Fibroblast of lung (primary cell): ENCODE data around the gene KPNA1. TPM values are rescaled to one million over a fixed set of nuclear protein-coding genes. Genes with fewer than 3 reads are reported as not detected.

Experiments
- DNase-seq, 2 donors: peaks; one replicate each; pipeline versions ENCODE4 v3.0.0 to v3.0.0-alpha.2; 2010; ENCODE audit warnings: low read depth in 2 of 2
- H2AFZ ChIP-seq: 2 replicates; pipeline ENCODE4 v1.5.1; 2012; ENCODE audit warnings: low read length, control low read depth, inconsistent platforms
- H3K27ac ChIP-seq: 2 replicates; pipeline ENCODE4 v1.5.1; 2011; ENCODE audit warnings: low read length, control low read depth; ENCODE audit not compliant: insufficient read depth
- H3K27me3 ChIP-seq: 2 replicates; pipeline ENCODE4 v1.5.1; 2011; ENCODE audit warnings: mild to moderate bottlenecking, low read length; ENCODE audit not compliant: control insufficient read depth, insufficient read depth
- H3K36me3 ChIP-seq: 2 replicates; pipeline ENCODE4 v1.5.1; 2011; ENCODE audit warnings: low read length; ENCODE audit not compliant: control insufficient read depth, insufficient read depth
- H3K4me1 ChIP-seq: 2 replicates; pipeline ENCODE4 v1.5.1; 2011; ENCODE audit warnings: low read length; ENCODE audit not compliant: control insufficient read depth, insufficient read depth; ENCODE audit errors: extremely low read depth
- H3K4me2 ChIP-seq: 2 replicates; pipeline ENCODE4 v1.5.1; 2011; ENCODE audit warnings: low read length, control low read depth; ENCODE audit not compliant: insufficient read depth; ENCODE audit errors: extremely low read depth
- H3K4me3 ChIP-seq, 4 experiments: fragments of 200-600 bp in 1 of 4; sonication (generic) in 1 of 4; replicated peaks in 1 of 4; 2 replicates each; pipeline ENCODE4 v1.5.1; 2011 to 2016; ENCODE audit warnings: low read length in 4 of 4, low read depth in 3 of 4, mild to moderate bottlenecking in 3 of 4, control low read depth in 2 of 4, inconsistent platforms in 1 of 4, mixed read lengths in 1 of 4; ENCODE audit not compliant: insufficient read depth in 1 of 4; ENCODE audit errors: control extremely low read depth in 1 of 4
- H3K79me2 ChIP-seq: 2 replicates; pipeline ENCODE4 v1.5.1; 2012; ENCODE audit warnings: mild to moderate bottlenecking, low read length, inconsistent platforms; ENCODE audit not compliant: control insufficient read depth, insufficient read depth
- H3K9ac ChIP-seq: 2 replicates; pipeline ENCODE4 v1.5.1; 2011; ENCODE audit warnings: mild to moderate bottlenecking, low read length, control low read depth; ENCODE audit not compliant: insufficient read depth
- H3K9me3 ChIP-seq: 2 replicates; pipeline ENCODE4 v1.5.1; 2012; ENCODE audit warnings: low read depth, low read length; ENCODE audit not compliant: control insufficient read depth, insufficient read depth
- H4K20me1 ChIP-seq: 2 replicates; pipeline ENCODE4 v1.5.1; 2011; ENCODE audit warnings: low read length; ENCODE audit not compliant: control insufficient read depth, insufficient read depth; ENCODE audit errors: extremely low read depth
- CTCF ChIP-seq, 2 donors: IDR thresholded peaks in 1 of 2; conservative IDR thresholded peaks in 1 of 2; 1 replicate in 1 of 2; 2 replicates in 1 of 2; pipeline ENCODE4 v1.5.1; 2011 to 2012; ENCODE audit warnings: low read length in 2 of 2, control low read depth in 1 of 2, inconsistent platforms in 1 of 2, low read depth in 1 of 2, mild to moderate bottlenecking in 1 of 2
- EZH2 ChIP-seq: IDR thresholded peaks from 2 replicates; pipeline ENCODE4 v1.5.1; 2012; ENCODE audit warnings: low read length, control low read depth, mild to moderate bottlenecking; ENCODE audit errors: missing control alignments
- polyA plus RNA-seq, 2 donors: library from polyadenylated mRNA; depleted of rRNA in 1 of 2; stranded (reverse) in 1 of 2; unstranded in 1 of 2; fragments of >200 nt; gene quantifications; 2 replicates each; pipeline ENCODE4 v1.2.1, GENCODE V29; 2011 to 2012; ENCODE audit warnings: missing spikeins in 1 of 2
- total RNA-seq: library from RNA; depleted of rRNA; stranded (reverse); fragments of >200 nt; gene quantifications from 2 replicates; pipeline ENCODE4 v1.2.1, GENCODE V29; 2014

KPNA1 gene
- total and polyA plus RNA-seq, 2 donors (not counting 1 experiment from before 2014, with no cell fraction given): 23.9 to 56.0 TPM

- Histone ChIP-seq H3K4me3 (no peak overlapping the region), H3K36me3 (no peaks in the 10 kb centered on the region), H3K27ac (no peak overlapping the region), H4K20me1 (no peaks in the 10 kb centered on the region), H3K79me2 (peaks cover 50% of the 10 kb centered on the region), H3K9me3 (no peaks in the 10 kb centered on the region), H3K4me1 (no peaks in the 10 kb centered on the region), H3K4me2 (no peak overlapping the region), H3K9ac (no peak overlapping the region), H3K27me3 (no peaks in the 10 kb centered on the region), H2AFZ (no peak overlapping the region)
- TF ChIP-seq EZH2 (no peak), CTCF (conservative IDR thresholded peaks at IDR 0.05 in 1 of 2, IDR thresholded peaks at IDR 0.05 in 1 of 2; ENCODE audit: low read depth in 1 of 2, low read length in 2 of 2) (no peak)
- no peak for DNase-seq
Measured at GRCh38 chr3:122468896-122469533, 45.7 kb downstream of the KPNA1 start.

- peaks cover 29% of the 10 kb centered on the region for H3K79me2 ChIP-seq
- no peak overlapping the region for H2AFZ ChIP-seq
- H3K9me3 ChIP-seq: no peaks in the 10 kb centered on the region
- no peak overlapping the region for H3K9ac ChIP-seq
- no peaks in the 10 kb centered on the region for H3K36me3 ChIP-seq
- no peak overlapping the region for H3K4me2 ChIP-seq
- H3K27me3 ChIP-seq: no peaks in the 10 kb centered on the region
- H3K4me3 ChIP-seq: no peak overlapping the region
- H3K4me1 ChIP-seq: no peaks in the 10 kb centered on the region
- no peak for DNase-seq
- TF ChIP-seq CTCF (conservative IDR thresholded peaks at IDR 0.05 in 1 of 2, IDR thresholded peaks at IDR 0.05 in 1 of 2; ENCODE audit: low read depth in 1 of 2, low read length in 2 of 2): no peak
- TF ChIP-seq EZH2: no peak
- H3K27ac ChIP-seq: no peak overlapping the region
- H4K20me1 ChIP-seq: no peaks in the 10 kb centered on the region
Measured at GRCh38 chr3:122466701-122467240, 48.0 kb downstream of the KPNA1 start.

GRCh38 chr3:122464659-122465058, 50.1 kb downstream of the KPNA1 start:
- no peaks in the 10 kb centered on the region for H3K9me3 ChIP-seq
- H2AFZ ChIP-seq: no peak overlapping the region
- H3K4me3 ChIP-seq: no peak overlapping the region
- no peaks in the 10 kb centered on the region for H3K36me3 ChIP-seq
- H3K27ac ChIP-seq: no peak overlapping the region
- no peak overlapping the region for H3K9ac ChIP-seq
- no peaks in the 10 kb centered on the region for H4K20me1 ChIP-seq
- no peak for TF ChIP-seq CTCF (conservative IDR thresholded peaks at IDR 0.05 in 1 of 2, IDR thresholded peaks at IDR 0.05 in 1 of 2; ENCODE audit: low read depth in 1 of 2, low read length in 2 of 2)
- TF ChIP-seq EZH2: no peak
- H3K79me2 ChIP-seq: peaks cover 15% of the 10 kb centered on the region
- DNase-seq: no peak
- no peak overlapping the region for H3K4me2 ChIP-seq
- H3K4me1 ChIP-seq: no peaks in the 10 kb centered on the region
- H3K27me3 ChIP-seq: no peaks in the 10 kb centered on the region
